Measurements from ENCODE around the gene PROSER2.
A peak's percentile ranks its signal among the peaks of the same experiment; 100 is the strongest.

PROSER2 gene

DNA sequence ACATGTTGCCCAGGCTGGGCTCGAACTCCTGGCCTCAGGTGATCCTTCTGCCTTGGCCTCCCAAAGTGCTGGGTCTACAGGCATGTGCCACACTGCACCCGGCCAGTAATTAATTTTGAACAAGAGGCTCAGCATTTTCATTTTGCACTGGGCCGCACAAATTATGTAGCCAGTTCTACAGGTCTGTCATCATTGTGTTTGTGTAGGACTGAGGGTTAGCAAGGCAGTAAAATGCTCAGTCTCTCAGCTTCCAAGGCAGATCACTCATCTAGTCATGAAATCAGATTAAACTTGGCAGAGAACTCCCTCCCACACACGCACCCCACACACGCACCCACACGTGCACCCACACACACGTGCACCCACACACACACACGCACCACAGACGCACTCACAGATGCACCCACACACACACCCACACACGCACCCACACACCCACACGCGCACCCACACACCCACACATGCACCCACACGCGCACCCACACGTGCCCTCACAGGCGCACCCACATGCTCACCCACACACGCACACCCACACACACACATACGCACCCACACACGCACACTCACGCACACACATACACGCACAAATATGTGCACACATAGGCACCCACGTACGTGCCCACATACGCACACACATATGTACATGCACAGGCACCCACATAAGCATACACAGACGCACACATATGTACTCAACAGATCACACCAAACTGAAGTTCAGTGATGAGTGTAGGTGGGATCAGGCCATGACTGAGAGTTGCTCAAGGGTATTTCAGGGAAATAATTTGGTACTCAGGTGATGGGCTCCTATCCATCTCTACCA lies 27.8 kb upstream of the PROSER2 start:
- DNase-seq (ENCODE audit: low spot score) = no peak
- H3K4me3 ChIP-seq (ENCODE audit: severe bottlenecking) = no peak overlapping the region
- TF ChIP-seq, protein P1, sequence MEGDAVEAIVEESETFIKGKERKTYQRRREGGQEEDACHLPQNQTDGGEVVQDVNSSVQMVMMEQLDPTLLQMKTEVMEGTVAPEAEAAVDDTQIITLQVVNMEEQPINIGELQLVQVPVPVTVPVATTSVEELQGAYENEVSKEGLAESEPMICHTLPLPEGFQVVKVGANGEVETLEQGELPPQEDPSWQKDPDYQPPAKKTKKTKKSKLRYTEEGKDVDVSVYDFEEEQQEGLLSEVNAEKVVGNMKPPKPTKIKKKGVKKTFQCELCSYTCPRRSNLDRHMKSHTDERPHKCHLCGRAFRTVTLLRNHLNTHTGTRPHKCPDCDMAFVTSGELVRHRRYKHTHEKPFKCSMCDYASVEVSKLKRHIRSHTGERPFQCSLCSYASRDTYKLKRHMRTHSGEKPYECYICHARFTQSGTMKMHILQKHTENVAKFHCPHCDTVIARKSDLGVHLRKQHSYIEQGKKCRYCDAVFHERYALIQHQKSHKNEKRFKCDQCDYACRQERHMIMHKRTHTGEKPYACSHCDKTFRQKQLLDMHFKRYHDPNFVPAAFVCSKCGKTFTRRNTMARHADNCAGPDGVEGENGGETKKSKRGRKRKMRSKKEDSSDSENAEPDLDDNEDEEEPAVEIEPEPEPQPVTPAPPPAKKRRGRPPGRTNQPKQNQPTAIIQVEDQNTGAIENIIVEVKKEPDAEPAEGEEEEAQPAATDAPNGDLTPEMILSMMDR (IDR thresholded peaks at IDR 0.05; ENCODE audit: poor library complexity, severe bottlenecking) = no peak
- H3K4me1 ChIP-seq (ENCODE audit: insufficient read depth, poor library complexity, severe bottlenecking) = peaks cover 21% of the 10 kb centered on the region
- no peaks in the 10 kb centered on the region for H3K27me3 ChIP-seq (ENCODE audit: insufficient read depth, poor library complexity, severe bottlenecking)
- H3K36me3 ChIP-seq (ENCODE audit: low read depth) = no peaks in the 10 kb centered on the region
- H3K27ac ChIP-seq (ENCODE audit: poor library complexity, severe bottlenecking) = peak overlapping the region; percentile 91
- ATAC-seq (ENCODE audit: low read depth) = no peak
- H3K9me3 ChIP-seq (ENCODE audit: severe bottlenecking) = no peaks in the 10 kb centered on the region

DNA sequence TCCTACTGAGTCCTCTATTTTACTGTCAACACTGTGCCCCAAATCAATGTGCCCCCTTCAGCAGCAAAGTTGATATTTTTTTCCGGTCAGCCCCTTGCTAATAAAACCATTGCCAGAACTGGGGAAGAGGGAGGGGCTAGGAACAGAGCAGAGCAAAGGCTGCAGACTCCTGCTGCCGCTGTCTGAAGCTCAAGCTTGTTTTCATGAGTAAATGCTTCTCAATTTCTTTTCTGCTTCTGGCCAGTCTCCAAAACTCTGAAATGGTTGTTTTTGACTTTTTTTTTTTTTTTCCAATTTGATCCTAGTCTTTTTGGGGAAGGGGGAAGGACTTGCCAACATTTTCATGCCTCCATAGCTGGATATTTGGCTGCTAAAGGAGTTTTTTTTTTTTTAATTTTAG lies 26.7 kb upstream of the PROSER2 start:
- DNase-seq (ENCODE audit: low spot score) (no peak), ATAC-seq (ENCODE audit: low read depth) (no peak)
- no peak overlapping the region for H3K4me3 ChIP-seq (ENCODE audit: severe bottlenecking)
- H3K4me1 ChIP-seq (ENCODE audit: insufficient read depth, poor library complexity, severe bottlenecking) = peaks cover 21% of the 10 kb centered on the region
- no peaks in the 10 kb centered on the region for H3K27me3 ChIP-seq (ENCODE audit: insufficient read depth, poor library complexity, severe bottlenecking)
- TF ChIP-seq, protein P1 (IDR thresholded peaks at IDR 0.05; ENCODE audit: poor library complexity, severe bottlenecking) = no peak
- H3K27ac ChIP-seq (ENCODE audit: poor library complexity, severe bottlenecking) = no peak overlapping the region
- H3K9me3 ChIP-seq (ENCODE audit: severe bottlenecking) = no peaks in the 10 kb centered on the region
- H3K36me3 ChIP-seq (ENCODE audit: low read depth) = no peaks in the 10 kb centered on the region

GRCh38 chr10:11797281-11797680 lies 25.9 kb upstream of the PROSER2 start:
- no peaks in the 10 kb centered on the region for H3K36me3 ChIP-seq (ENCODE audit: low read depth)
- H3K4me3 ChIP-seq (ENCODE audit: severe bottlenecking) = no peak overlapping the region
- no peak for ATAC-seq (ENCODE audit: low read depth)
- TF ChIP-seq, protein P1 (IDR thresholded peaks at IDR 0.05; ENCODE audit: poor library complexity, severe bottlenecking) = no peak
- DNase-seq (ENCODE audit: low spot score) = no peak
- no peak overlapping the region for H3K27ac ChIP-seq (ENCODE audit: poor library complexity, severe bottlenecking)
- H3K4me1 ChIP-seq (ENCODE audit: insufficient read depth, poor library complexity, severe bottlenecking) = peaks cover 21% of the 10 kb centered on the region
- H3K9me3 ChIP-seq (ENCODE audit: severe bottlenecking) = no peaks in the 10 kb centered on the region
- H3K27me3 ChIP-seq (ENCODE audit: insufficient read depth, poor library complexity, severe bottlenecking) = no peaks in the 10 kb centered on the region

GRCh38 chr10:11797847-11798633 lies 25.1 kb upstream of the PROSER2 start:
- H3K27me3 ChIP-seq (ENCODE audit: insufficient read depth, poor library complexity, severe bottlenecking) = no peaks in the 10 kb centered on the region
- no peaks in the 10 kb centered on the region for H3K36me3 ChIP-seq (ENCODE audit: low read depth)
- H3K4me1 ChIP-seq (ENCODE audit: insufficient read depth, poor library complexity, severe bottlenecking) = peaks cover 21% of the 10 kb centered on the region
- TF ChIP-seq, protein P1 (IDR thresholded peaks at IDR 0.05; ENCODE audit: poor library complexity, severe bottlenecking) = no peak
- ATAC-seq (ENCODE audit: low read depth) (no peak), DNase-seq (ENCODE audit: low spot score) (no peak)
- H3K4me3 ChIP-seq (ENCODE audit: severe bottlenecking) = no peak overlapping the region
- H3K27ac ChIP-seq (ENCODE audit: poor library complexity, severe bottlenecking) = peak overlapping the region; percentile 21
- H3K9me3 ChIP-seq (ENCODE audit: severe bottlenecking) = no peaks in the 10 kb centered on the region

Measured in RWPE2 (cell line).